ENCODE measurements around the gene SPDYE4.

Gene SPDYE4

DNA sequence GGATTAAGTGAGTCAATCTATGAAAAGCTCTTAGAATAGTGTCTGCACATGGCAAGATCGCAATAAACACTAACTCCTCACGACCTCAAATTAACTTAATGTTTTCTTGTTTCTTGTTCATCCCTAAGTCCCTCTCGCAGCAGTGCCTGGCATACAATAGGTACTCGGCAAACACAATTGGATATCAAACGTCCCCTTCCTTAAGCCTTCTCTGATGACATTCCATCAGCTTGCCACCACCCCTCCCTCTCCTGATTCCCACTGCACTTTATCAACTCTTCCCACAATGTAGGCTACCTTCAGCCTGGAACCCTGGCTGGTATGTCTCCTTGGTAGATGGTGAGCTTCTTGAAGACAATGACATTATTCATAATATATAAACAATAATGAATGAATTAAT, 47.1 kb downstream of the SPDYE4 start:
- no peak for DNase-seq (ENCODE audit: low spot score)

DNA sequence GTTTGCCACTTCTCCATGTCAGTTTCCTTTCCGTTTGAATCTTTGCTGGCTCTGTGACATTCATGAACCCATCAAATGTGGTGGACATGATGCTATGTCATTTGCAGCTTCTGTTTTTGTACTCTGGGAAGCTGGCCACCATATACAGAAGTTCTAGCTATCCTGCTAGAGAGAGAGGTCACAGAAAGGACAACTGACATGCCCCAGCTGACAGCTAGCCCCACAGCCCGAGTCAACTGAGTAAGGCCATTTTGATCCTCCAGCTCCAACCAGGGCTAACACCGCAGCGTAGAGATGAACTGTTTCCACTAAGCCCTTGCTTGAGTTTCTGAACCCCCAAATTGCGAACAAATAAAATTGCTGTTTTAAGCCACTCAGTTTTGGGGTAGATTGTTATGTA, 47.5 kb downstream of the SPDYE4 start:
- DNase-seq (ENCODE audit: low spot score) = no peak

DNA sequence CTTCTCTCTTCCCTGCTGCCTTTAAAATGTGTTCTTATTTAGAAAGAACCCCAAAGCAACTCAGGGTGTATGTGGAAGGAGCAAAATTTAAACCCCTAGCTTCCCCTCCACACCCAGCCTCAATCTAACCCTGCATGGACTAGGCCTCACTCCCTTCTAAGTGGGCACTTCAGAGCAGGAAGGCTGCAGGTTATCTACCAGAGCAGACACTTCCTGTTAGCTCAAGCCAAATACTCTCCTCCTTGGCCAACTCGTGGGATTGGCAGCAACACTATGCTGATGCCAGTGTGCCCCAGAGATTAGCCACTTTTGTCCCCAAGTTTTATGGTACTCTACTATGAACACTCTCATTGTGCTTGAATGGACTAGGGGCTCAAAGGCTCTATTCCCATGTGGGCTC, 49.3 kb downstream of the SPDYE4 start:
- DNase-seq (ENCODE audit: low spot score) = no peak

DNA sequence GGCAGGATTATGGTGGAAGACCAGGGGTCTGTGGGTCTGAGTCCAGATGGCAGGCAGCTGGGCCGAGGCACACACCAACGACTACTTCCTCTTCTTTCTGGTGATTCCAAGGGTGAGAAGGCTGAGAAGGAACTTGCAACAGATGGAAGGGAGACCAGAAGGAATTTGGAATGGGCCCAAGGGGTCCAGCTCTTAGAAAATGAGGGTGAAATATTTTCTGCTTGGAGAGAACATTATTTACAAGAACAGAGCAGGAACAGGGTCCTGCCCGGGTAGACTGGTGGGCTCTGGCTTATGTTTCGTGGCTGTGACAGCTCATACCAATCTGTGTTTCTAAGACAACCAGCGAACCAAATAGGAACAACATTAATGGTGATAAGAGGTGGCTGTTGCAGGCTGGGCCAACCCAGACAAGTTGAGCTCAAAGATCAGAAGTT, 50.3 kb downstream of the SPDYE4 start:
- no peak for DNase-seq (ENCODE audit: low spot score)

DNA sequence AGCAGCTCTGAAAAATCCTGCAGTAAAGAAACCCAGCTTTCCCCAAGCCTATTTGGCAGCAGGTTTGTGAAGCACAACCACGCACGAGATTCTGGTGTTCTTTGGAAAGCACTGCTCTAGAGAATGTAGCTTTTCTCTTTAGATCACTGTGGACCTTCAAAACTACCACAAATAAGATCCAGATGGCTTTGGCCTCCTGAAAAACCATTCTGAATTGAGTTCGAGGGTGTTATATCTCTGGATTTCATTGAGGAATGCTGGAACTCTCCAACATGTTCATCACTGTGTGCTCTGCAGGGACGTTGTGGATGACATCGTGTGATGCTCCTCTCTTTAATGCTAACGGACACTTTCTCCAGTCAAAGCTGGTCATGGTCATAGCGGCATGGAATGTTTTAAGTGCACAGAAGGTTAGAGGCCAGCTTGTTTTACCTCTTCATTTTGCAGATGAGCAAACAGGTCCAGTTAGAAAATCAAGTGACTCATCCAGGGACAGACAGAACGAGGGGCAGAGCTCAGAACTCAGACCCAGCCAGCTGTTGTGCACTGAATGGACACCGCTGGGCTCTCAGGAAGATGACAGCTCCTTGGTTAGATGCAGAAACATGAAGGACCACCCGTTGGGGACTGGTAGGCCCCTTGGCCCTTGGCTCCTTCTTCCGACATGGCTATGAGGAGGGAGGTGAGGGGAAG, 50.9 kb downstream of the SPDYE4 start:
- DNase-seq (ENCODE audit: low spot score) = no peak

DNA sequence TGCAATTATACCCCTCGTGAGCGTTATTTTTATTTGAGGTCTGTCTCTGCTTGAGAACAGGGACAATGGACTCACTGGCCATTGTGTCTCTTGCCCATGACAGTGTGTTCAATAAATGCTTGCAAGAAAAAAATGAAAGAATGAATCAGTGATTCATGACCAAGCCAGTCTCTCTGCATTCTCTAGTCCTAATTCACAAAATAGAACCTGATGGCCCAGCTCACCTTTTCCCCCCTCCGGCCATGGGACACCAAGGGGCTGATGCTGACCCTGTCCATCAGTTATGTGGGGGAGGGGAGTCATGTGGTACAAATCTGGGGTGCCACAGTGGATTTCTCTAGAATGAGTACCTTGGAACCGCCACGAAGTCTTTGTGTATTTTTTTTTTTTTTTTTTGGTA, 51.9 kb downstream of the SPDYE4 start:
- no peak for DNase-seq (ENCODE audit: low spot score)

DNA sequence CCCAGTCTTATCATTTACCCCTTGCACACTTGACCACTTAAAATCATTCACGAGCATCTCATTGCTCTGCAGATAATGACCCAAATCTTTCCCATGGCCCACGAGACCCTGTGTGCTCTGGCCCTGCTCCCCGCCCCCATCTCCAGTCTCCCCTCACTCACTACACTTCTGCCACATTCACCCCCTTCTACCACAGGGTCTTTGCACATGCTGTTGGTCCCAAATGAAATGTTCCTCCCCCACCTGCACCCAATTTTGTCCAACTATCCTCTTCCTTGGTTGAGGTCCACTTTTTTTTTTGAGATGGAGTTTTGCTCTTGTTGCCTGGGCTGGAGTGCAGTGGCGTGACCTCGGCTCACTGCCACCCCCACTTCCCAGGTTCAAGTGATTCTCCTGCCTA, 52.9 kb downstream of the SPDYE4 start:
- DNase-seq (ENCODE audit: low spot score) = no peak

DNA sequence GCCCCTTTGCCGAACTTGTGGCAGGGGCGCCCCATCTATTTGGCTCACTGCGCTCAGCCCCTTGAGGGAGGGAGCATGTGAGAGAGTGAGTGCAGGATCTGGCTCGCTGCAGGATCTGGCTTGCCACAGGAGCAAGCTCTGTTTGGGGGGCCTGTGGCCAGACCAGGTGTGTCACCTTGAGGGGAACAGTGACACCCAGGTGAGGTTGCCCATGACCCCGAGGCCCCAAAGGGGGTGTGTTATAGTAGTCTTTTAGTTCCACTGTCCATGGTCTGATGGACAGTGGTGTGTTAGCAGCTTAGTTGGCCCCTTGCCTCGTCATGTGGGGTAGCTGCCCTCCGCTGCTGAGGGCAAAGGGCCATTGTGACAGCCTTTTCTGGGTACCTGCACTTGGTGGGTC, 55.3 kb downstream of the SPDYE4 start:
- no peak for DNase-seq (ENCODE audit: low spot score)

DNA sequence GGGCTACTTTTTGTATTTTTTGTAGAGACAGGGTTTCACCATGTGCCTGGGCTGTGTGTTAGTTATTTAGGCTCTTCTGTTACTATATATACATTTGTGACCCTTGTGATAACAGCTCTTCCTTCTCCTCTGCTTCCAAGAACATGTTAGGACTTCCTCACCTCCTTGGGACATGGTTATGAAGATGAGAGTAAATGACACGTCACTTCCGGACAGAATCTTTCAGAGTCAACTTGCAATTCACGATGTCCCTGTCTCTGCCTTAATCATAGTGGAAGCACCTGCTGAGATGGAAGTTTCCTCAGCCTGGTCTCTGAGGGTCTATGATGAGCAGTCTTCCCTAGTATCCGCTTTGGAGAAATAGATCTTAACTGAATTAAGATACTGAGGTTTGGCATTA, 56.6 kb downstream of the SPDYE4 start:
- no peak for DNase-seq (ENCODE audit: low spot score)

DNA sequence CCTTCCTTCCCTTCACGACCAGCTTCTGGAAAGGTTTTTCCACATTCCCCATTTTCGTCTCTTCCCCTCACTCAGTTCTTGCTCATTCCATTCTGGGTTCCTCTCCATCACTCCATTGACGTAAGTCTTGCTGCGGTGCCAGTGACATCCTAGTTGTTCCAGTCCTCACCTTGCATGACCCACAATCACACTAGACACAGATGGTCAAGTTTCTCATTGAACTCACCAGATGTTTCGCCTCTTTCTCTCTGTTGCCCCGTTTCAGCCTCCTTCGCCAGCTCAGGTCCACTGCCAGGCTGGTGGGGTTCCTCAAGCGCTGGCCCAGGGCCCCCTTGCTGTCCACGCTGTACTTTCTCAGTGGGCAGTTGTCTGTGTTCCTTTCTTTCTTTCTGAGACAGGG, 57.1 kb downstream of the SPDYE4 start:
- no peak for DNase-seq (ENCODE audit: low spot score)

Measured in kidney capillary endothelial cell (primary cell).